HepG2 (cell line): ENCODE measurements around the gene IRAK2. TPM values are rescaled to one million over a fixed set of nuclear protein-coding genes. Genes with fewer than 3 reads are reported as not detected.

Source experiments
- ARNTL ChIP-seq: sonication (generic); formaldehyde crosslinking; IDR thresholded peaks from 2 replicates; pipeline ENCODE4 v1.4.0; 2020; ENCODE audit warnings: mild to moderate bottlenecking, missing genetic modification reagents
- ELF3 ChIP-seq: IDR thresholded peaks from 2 replicates; pipeline ENCODE4 v1.6.1; 2016; ENCODE audit warnings: missing genetic modification reagents, missing compliant biosample characterization
- ETV5 ChIP-seq: IDR thresholded peaks from 2 replicates; pipeline ENCODE4 v1.6.1; 2018; ENCODE audit warnings: missing biosample characterization, missing genetic modification reagents, inconsistent platforms, borderline replicate concordance
- MAZ ChIP-seq, 2 experiments: sonication (generic) in 1 of 2; formaldehyde crosslinking in 1 of 2; IDR thresholded peaks; 2 replicates each; pipeline versions ENCODE4 v1.5.0 to v1.6.1; 2012 to 2020; ENCODE audit warnings: low read depth in 2 of 2, mild to moderate bottlenecking in 2 of 2, borderline replicate concordance in 1 of 2, improper control_type of control experiment in 1 of 2, low read length in 1 of 2, missing genetic modification reagents in 1 of 2, moderate library complexity in 1 of 2
- PAX8 ChIP-seq: sonication (generic); formaldehyde crosslinking; IDR thresholded peaks from 2 replicates; pipeline ENCODE4 v1.8.0; 2022; ENCODE audit warnings: mild to moderate bottlenecking, missing genetic modification reagents, borderline replicate concordance
- RARG ChIP-seq: sonication (generic); formaldehyde crosslinking; IDR thresholded peaks from 2 replicates; pipeline ENCODE4 v1.4.0; 2020; ENCODE audit warnings: low read depth, mild to moderate bottlenecking, missing genetic modification reagents
- ZFP36L1 ChIP-seq: sonication (generic); formaldehyde crosslinking; IDR thresholded peaks from 2 replicates; pipeline ENCODE4 v1.8.0; 2022; ENCODE audit warnings: mild to moderate bottlenecking, missing genetic modification reagents, moderate library complexity
- ZFP36L2 ChIP-seq: sonication (generic); formaldehyde crosslinking; IDR thresholded peaks from 2 replicates; pipeline ENCODE4 v1.4.0; 2020; ENCODE audit warnings: missing genetic modification reagents
- ZNF331 ChIP-seq: sonication (generic); formaldehyde crosslinking; IDR thresholded peaks from 2 replicates; pipeline ENCODE4 v1.4.0; 2020; ENCODE audit warnings: missing genetic modification reagents
- ZNF383 ChIP-seq: sonication (generic); formaldehyde crosslinking; IDR thresholded peaks from 2 replicates; pipeline ENCODE4 v1.4.0; 2020; ENCODE audit warnings: missing genetic modification reagents, mild to moderate bottlenecking, borderline replicate concordance
- ZNF567 ChIP-seq: sonication (generic); formaldehyde crosslinking; IDR thresholded peaks from 2 replicates; pipeline ENCODE4 v1.8.1; 2023; ENCODE audit warnings: mild to moderate bottlenecking, missing genetic modification reagents, borderline replicate concordance
- ZNF598 ChIP-seq: sonication (generic); formaldehyde crosslinking; IDR thresholded peaks from 2 replicates; pipeline ENCODE4 v1.5.1; 2020; ENCODE audit warnings: mild to moderate bottlenecking, missing genetic modification reagents, borderline replicate concordance
- ZNF605 ChIP-seq: sonication (generic); formaldehyde crosslinking; IDR thresholded peaks from 2 replicates; pipeline ENCODE4 v1.8.0; 2022; ENCODE audit warnings: mild to moderate bottlenecking, missing genetic modification reagents
- ZNF768 ChIP-seq: sonication (generic); formaldehyde crosslinking; IDR thresholded peaks from 2 replicates; pipeline ENCODE4 v1.4.0; 2020; ENCODE audit warnings: missing genetic modification reagents
- polyA plus RNA-seq, 8 experiments: library from polyadenylated mRNA; depleted of rRNA in 3 of 8; stranded (reverse) in 7 of 8; unstranded in 1 of 8; fragments of >200 nt; fragmentation: Illumina TruSeq in 4 of 8; extraction: Trizol in 4 of 8; gene quantifications; 2 replicates each; pipeline versions ENCODE4 v1.2.1 to v1.2.3, GENCODE V29; 2011 to 2016; ENCODE audit warnings: low read depth in 4 of 8, missing spikeins in 1 of 8, mixed read lengths in 1 of 8; ENCODE audit not compliant: insufficient read depth in 1 of 8
- total RNA-seq, 5 experiments: library from RNA; depleted of rRNA; stranded (reverse); fragments of >200 nt; fragmentation: Illumina TruSeq; extraction: Trizol; gene quantifications; 2 replicates each; pipeline ENCODE4 v1.2.3, GENCODE V29; 2016; ENCODE audit warnings: low read depth in 1 of 5
- TF ChIP-seq, protein P1 (sequence below): sonication (generic); formaldehyde crosslinking; IDR thresholded peaks from 2 replicates; pipeline ENCODE4 v1.4.0; 2020; ENCODE audit warnings: missing genetic modification reagents; ENCODE audit errors: not compliant biosample characterization
- TF ChIP-seq, protein P2 (sequence below): sonication (generic); formaldehyde crosslinking; IDR thresholded peaks from 2 replicates; pipeline ENCODE4 v1.9.0; 2021; ENCODE audit warnings: missing genetic modification reagents, borderline replicate concordance
- TF ChIP-seq, protein P3 (sequence below): sonication (generic); formaldehyde crosslinking; conservative IDR thresholded peaks from 2 replicates; pipeline ENCODE4 v1.4.0; 2020; ENCODE audit warnings: missing genetic modification reagents
- TF ChIP-seq, protein P4 (sequence below): IDR thresholded peaks from 2 replicates; pipeline ENCODE4 v1.6.1; 2016; ENCODE audit warnings: low read depth, control low read depth
- TF ChIP-seq, protein P5 (sequence below): sonication (generic); formaldehyde crosslinking; IDR thresholded peaks from 2 replicates; pipeline ENCODE4 v1.8.0; 2022; ENCODE audit warnings: mild to moderate bottlenecking, missing genetic modification reagents, moderate library complexity

Gene IRAK2
- total and polyA plus RNA-seq, 2 of the 13 experiments (the other 11 are each of a cell fraction or from before 2014, with no cell fraction given), result 13.1 to 23.3 TPM

DNA sequence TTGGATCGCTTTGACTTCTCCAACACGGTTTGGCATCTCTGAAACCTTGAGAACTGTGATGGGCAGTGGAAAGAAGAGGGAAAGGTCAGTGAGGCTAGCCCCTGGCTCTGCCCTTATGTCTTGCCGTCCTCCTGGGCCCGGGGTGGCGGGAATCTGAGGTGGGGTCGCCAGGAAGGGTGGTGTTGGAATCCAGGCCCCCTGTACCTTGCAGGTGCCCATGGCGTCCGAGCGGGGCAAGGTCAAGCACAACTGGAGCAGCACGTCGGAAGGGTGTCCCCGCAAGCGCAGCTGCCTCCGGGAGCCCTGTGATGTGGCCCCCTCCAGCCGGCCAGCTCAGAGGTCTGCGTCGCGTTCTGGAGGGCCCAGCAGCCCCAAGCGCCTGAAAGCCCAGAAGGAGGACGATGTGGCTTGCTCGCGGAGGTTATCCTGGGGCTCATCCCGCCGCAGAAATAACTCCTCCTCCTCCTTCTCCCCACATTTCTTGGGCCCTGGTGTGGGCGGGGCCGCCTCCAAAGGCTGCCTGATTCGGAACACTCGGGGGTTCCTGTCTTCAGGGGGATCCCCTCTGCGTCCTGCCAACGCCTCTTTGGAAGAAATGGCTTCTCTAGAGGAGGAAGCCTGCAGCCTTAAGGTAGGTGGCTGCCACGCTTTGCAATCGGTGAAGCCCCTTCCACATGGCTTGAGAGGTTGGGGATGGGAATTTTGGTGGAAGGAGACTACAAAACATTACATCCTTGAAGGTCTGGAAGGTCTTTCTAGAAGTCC lies 84.4 kb downstream of the IRAK2 start (continued):
- TF ChIP-seq ZNF331 (CRISPR knock-in tag) (no peak), ZNF598 (CRISPR knock-in tag) (no peak), PAX8 (CRISPR knock-in tag) (no peak), MAZ (IDR thresholded peaks at IDR 0.05; ENCODE audit: borderline replicate concordance, low read depth, low read length) (no peak), MAZ (CRISPR knock-in tag; IDR thresholded peaks at IDR 0.05; ENCODE audit: low read depth) (peak; percentile 50; the same call in 1 of the 2 replicates), ZFP36L2 (CRISPR knock-in tag) (no peak), ZNF768 (peak; percentile 43; the same call in 1 of the 2 replicates), ZNF567 (CRISPR knock-in tag) (no peak), RARG (no peak), ARNTL (CRISPR knock-in tag) (no peak), ZFP36L1 (no peak), ZNF383 (CRISPR knock-in tag) (no peak), ZNF605 (peak; percentile 41), ETV5 (no peak), ELF3 (no peak)
- TF ChIP-seq, protein P1, sequence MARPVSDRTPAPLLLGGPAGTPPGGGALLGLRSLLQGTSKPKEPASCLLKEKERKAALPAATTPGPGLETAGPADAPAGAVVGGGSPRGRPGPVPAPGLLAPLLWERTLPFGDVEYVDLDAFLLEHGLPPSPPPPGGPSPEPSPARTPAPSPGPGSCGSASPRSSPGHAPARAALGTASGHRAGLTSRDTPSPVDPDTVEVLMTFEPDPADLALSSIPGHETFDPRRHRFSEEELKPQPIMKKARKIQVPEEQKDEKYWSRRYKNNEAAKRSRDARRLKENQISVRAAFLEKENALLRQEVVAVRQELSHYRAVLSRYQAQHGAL (CRISPR knock-in tag), result no peak
- TF ChIP-seq, protein P2, sequence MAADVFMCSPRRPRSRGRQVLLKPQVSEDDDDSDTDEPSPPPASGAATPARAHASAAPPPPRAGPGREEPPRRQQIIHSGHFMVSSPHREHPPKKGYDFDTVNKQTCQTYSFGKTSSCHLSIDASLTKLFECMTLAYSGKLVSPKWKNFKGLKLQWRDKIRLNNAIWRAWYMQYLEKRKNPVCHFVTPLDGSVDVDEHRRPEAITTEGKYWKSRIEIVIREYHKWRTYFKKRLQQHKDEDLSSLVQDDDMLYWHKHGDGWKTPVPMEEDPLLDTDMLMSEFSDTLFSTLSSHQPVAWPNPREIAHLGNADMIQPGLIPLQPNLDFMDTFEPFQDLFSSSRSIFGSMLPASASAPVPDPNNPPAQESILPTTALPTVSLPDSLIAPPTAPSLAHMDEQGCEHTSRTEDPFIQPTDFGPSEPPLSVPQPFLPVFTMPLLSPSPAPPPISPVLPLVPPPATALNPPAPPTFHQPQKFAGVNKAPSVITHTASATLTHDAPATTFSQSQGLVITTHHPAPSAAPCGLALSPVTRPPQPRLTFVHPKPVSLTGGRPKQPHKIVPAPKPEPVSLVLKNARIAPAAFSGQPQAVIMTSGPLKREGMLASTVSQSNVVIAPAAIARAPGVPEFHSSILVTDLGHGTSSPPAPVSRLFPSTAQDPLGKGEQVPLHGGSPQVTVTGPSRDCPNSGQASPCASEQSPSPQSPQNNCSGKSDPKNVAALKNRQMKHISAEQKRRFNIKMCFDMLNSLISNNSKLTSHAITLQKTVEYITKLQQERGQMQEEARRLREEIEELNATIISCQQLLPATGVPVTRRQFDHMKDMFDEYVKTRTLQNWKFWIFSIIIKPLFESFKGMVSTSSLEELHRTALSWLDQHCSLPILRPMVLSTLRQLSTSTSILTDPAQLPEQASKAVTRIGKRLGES (CRISPR knock-in tag), result no peak
- TF ChIP-seq, protein P3, sequence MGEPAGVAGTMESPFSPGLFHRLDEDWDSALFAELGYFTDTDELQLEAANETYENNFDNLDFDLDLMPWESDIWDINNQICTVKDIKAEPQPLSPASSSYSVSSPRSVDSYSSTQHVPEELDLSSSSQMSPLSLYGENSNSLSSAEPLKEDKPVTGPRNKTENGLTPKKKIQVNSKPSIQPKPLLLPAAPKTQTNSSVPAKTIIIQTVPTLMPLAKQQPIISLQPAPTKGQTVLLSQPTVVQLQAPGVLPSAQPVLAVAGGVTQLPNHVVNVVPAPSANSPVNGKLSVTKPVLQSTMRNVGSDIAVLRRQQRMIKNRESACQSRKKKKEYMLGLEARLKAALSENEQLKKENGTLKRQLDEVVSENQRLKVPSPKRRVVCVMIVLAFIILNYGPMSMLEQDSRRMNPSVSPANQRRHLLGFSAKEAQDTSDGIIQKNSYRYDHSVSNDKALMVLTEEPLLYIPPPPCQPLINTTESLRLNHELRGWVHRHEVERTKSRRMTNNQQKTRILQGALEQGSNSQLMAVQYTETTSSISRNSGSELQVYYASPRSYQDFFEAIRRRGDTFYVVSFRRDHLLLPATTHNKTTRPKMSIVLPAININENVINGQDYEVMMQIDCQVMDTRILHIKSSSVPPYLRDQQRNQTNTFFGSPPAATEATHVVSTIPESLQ, result no peak
- TF ChIP-seq, protein P4, sequence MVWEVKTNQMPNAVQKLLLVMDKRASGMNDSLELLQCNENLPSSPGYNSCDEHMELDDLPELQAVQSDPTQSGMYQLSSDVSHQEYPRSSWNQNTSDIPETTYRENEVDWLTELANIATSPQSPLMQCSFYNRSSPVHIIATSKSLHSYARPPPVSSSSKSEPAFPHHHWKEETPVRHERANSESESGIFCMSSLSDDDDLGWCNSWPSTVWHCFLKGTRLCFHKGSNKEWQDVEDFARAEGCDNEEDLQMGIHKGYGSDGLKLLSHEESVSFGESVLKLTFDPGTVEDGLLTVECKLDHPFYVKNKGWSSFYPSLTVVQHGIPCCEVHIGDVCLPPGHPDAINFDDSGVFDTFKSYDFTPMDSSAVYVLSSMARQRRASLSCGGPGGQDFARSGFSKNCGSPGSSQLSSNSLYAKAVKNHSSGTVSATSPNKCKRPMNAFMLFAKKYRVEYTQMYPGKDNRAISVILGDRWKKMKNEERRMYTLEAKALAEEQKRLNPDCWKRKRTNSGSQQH (CRISPR knock-in tag), result no peak
- TF ChIP-seq, protein P5, sequence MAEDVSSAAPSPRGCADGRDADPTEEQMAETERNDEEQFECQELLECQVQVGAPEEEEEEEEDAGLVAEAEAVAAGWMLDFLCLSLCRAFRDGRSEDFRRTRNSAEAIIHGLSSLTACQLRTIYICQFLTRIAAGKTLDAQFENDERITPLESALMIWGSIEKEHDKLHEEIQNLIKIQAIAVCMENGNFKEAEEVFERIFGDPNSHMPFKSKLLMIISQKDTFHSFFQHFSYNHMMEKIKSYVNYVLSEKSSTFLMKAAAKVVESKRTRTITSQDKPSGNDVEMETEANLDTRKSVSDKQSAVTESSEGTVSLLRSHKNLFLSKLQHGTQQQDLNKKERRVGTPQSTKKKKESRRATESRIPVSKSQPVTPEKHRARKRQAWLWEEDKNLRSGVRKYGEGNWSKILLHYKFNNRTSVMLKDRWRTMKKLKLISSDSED, result no peak
